HepG2 (cell line): ENCODE data around the gene CDK5R1. TPM values are rescaled to one million over a fixed set of nuclear protein-coding genes. Genes with fewer than 3 reads are reported as not detected.

Experiments used
- ATAC-seq: fragments of 200-7000 bp; cut with Tn5 transposase; 3 replicates; pipeline ENCODE4 v1.9.1; 2020; ENCODE audit warnings: mild to moderate bottlenecking, moderate library complexity
- BruUV-seq: library from RNA; stranded (reverse); fragments of 400-500 nt; replicated peaks from 2 replicates; lab custom pipeline; 2021; lab: Mats Ljungman, UMichigan
- CTCF ChIA-PET: fragments of 300-600 bp; formaldehyde crosslinking; extraction: SDS; loops from one replicate; lab custom pipeline; 2021; ENCODE audit warnings: low total read pairs, inconsistent platforms, low intra/inter-chr PET ratio; lab: Yijun Ruan, JAX
- POLR2A ChIA-PET: fragments of 350-600 bp; sonication (Branson Sonifier 250); formaldehyde crosslinking; loops from one replicate; lab custom pipeline; 2020; ENCODE audit warnings: antibody characterized with exemption, inconsistent platforms; lab: Yijun Ruan, JAX
- DNase-seq: peaks from one replicate; pipeline ENCODE4 v3.0.0-alpha.2; 2015; ENCODE audit warnings: low spot score
- FAIRE-seq: peaks from 3 replicates; lab custom pipeline; 2011; peaks lifted over from hg19 to GRCh38; lab: Jason Lieb, UNC
- H2AFZ ChIP-seq: one replicate; pipeline ENCODE4 v1.6.1; 2011; ENCODE audit warnings: low read length, inconsistent platforms
- H3K27ac ChIP-seq: fragments of 300-600 bp; 3 replicates; pipeline ENCODE4 v1.8.0; 2011; ENCODE audit warnings: mixed run types, mild to moderate bottlenecking, mixed read lengths, low read length, inconsistent platforms; ENCODE audit not compliant: insufficient read depth; ENCODE audit errors: extremely low read length
- H3K27me3 ChIP-seq, 2 experiments: fragments of 200-600 bp in 1 of 2; 2 replicates in 1 of 2; 3 replicates in 1 of 2; pipeline versions ENCODE4 v1.6.0 to v1.8.0; 2011; ENCODE audit warnings: low read length in 2 of 2, mild to moderate bottlenecking in 2 of 2, moderate library complexity in 2 of 2, inconsistent platforms in 1 of 2; ENCODE audit not compliant: insufficient read depth in 2 of 2, control insufficient read depth in 1 of 2
- H3K36me3 ChIP-seq, 2 experiments: fragments of 200-600 bp in 1 of 2; replicated peaks in 1 of 2; 2 replicates in 1 of 2; 3 replicates in 1 of 2; pipeline versions ENCODE4 v1.5.1 to v1.8.0; 2011; ENCODE audit warnings: low read length in 2 of 2, inconsistent platforms in 1 of 2; ENCODE audit not compliant: insufficient read depth in 2 of 2, control insufficient read depth in 1 of 2
- H3K4me1 ChIP-seq: 2 replicates; pipeline ENCODE4 v1.5.1; 2012; ENCODE audit warnings: low read length, inconsistent platforms; ENCODE audit not compliant: insufficient read depth
- H3K4me2 ChIP-seq: 2 replicates; pipeline ENCODE4 v1.6.0; 2011; ENCODE audit warnings: low read depth, low read length, inconsistent platforms
- H3K4me3 ChIP-seq, 3 experiments: fragments of 200-600 bp in 1 of 3; sonication (generic), shearing (Covaris generic) in 1 of 3; replicated peaks in 1 of 3; 2 replicates each; pipeline ENCODE4 v1.5.1; 2011 to 2016; ENCODE audit warnings: low read length in 3 of 3, inconsistent platforms in 2 of 3, low read depth in 2 of 3, mild to moderate bottlenecking in 2 of 3, control low read depth in 1 of 3, mixed read lengths in 1 of 3; ENCODE audit not compliant: insufficient read depth in 1 of 3
- H3K79me2 ChIP-seq: one replicate; pipeline ENCODE4 v1.6.1; 2011; ENCODE audit warnings: low read length, inconsistent platforms; ENCODE audit not compliant: insufficient read depth
- H3K9ac ChIP-seq: 2 replicates; pipeline ENCODE4 v1.6.0; 2011; ENCODE audit warnings: mild to moderate bottlenecking, low read depth, low read length, inconsistent platforms; ENCODE audit not compliant: insufficient read depth
- H3K9me3 ChIP-seq: 2 replicates; pipeline ENCODE4 v1.5.1; 2012; ENCODE audit warnings: mild to moderate bottlenecking, low read length
- H4K20me1 ChIP-seq: 2 replicates; pipeline ENCODE4 v1.6.0; 2011; ENCODE audit warnings: inconsistent platforms, mild to moderate bottlenecking, low read length, moderate library complexity; ENCODE audit not compliant: insufficient read depth
- AKAP8 ChIP-seq: sonication (generic); formaldehyde crosslinking; IDR thresholded peaks from 2 replicates; pipeline ENCODE4 v1.5.1; 2020; ENCODE audit warnings: mild to moderate bottlenecking, missing genetic modification reagents
- ETV5 ChIP-seq: IDR thresholded peaks from 2 replicates; pipeline ENCODE4 v1.6.1; 2018; ENCODE audit warnings: missing biosample characterization, missing genetic modification reagents, inconsistent platforms, borderline replicate concordance
- FOXO4 ChIP-seq: sonication (generic); formaldehyde crosslinking; conservative IDR thresholded peaks from 2 replicates; pipeline ENCODE4 v1.8.1; 2023; ENCODE audit warnings: missing genetic modification reagents
- FOXP4 ChIP-seq: sonication (generic); formaldehyde crosslinking; IDR thresholded peaks from 2 replicates; pipeline ENCODE4 v1.4.0; 2020; ENCODE audit warnings: missing genetic modification reagents
- GZF1 ChIP-seq: sonication (generic); formaldehyde crosslinking; IDR thresholded peaks from 2 replicates; pipeline ENCODE4 v1.5.1; 2020; ENCODE audit warnings: mild to moderate bottlenecking, missing genetic modification reagents
- NFKB2 ChIP-seq: sonication (generic); formaldehyde crosslinking; IDR thresholded peaks from 2 replicates; pipeline ENCODE4 v1.4.0; 2020; ENCODE audit warnings: missing genetic modification reagents, borderline replicate concordance
- NONO ChIP-seq, 2 experiments: fragments of 450-650 bp in 1 of 2; sonication (generic) in 1 of 2; formaldehyde crosslinking in 1 of 2; IDR thresholded peaks in 1 of 2; conservative IDR thresholded peaks in 1 of 2; 2 replicates each; pipeline versions ENCODE4 v1.6.1 to v1.8.0; 2017 to 2022; ENCODE audit warnings: mild to moderate bottlenecking in 1 of 2, missing genetic modification reagents in 1 of 2, moderate library complexity in 1 of 2
- RBAK ChIP-seq: sonication (generic); formaldehyde crosslinking; IDR thresholded peaks from 2 replicates; pipeline ENCODE4 v1.5.1; 2020; ENCODE audit warnings: mild to moderate bottlenecking, missing genetic modification reagents
- RBM22 ChIP-seq: fragments of 200-400 bp; formaldehyde crosslinking; optimal IDR thresholded peaks from 2 replicates; pipeline ENCODE3; 2017; ENCODE audit warnings: mild to moderate bottlenecking, low read length, moderate library complexity
- ZNF878 ChIP-seq: sonication (generic); formaldehyde crosslinking; IDR thresholded peaks from 2 replicates; pipeline ENCODE4 v1.8.1; 2023; ENCODE audit warnings: mild to moderate bottlenecking, missing genetic modification reagents, moderate library complexity
- WGBS: methylation state at CpG from one replicate; pipeline ENCODE4 v1.1.6; 2017; ENCODE audit warnings: low lambda C conversion rate; 5-methylcytosine and 5-hydroxymethylcytosine counted together
- in situ Hi-C: cut with HindIII; loops from 2 replicates; pipeline ENCODE4 v1.10.0; 2017; ENCODE audit warnings: low pct_unique_long_range_greater_than_20kb; ENCODE audit not compliant: extremely low pct_ligation_motif_present
- intact Hi-C: fragments of 100-400 bp; cut with micrococcal nuclease; formaldehyde crosslinking; loops from one replicate; pipeline ENCODE4 v1.10.0; 2022; ENCODE audit not compliant: unreplicated experiment
- polyA plus RNA-seq, 8 experiments: library from polyadenylated mRNA; depleted of rRNA in 3 of 8; stranded (reverse) in 7 of 8; unstranded in 1 of 8; fragments of >200 nt; fragmentation: Illumina TruSeq in 4 of 8; extraction: Trizol in 4 of 8; gene quantifications; 2 replicates each; pipeline versions ENCODE4 v1.2.1 to v1.2.3, GENCODE V29; 2011 to 2016; ENCODE audit warnings: low read depth in 4 of 8, missing spikeins in 1 of 8, mixed read lengths in 1 of 8; ENCODE audit not compliant: insufficient read depth in 1 of 8
- total RNA-seq, 5 experiments: library from RNA; depleted of rRNA; stranded (reverse); fragments of >200 nt; fragmentation: Illumina TruSeq; extraction: Trizol; gene quantifications; 2 replicates each; pipeline ENCODE4 v1.2.3, GENCODE V29; 2016; ENCODE audit warnings: low read depth in 1 of 5
- TF ChIP-seq, protein P1 (sequence below): sonication (generic); formaldehyde crosslinking; IDR thresholded peaks from 2 replicates; pipeline ENCODE4 v1.4.0; 2020; ENCODE audit warnings: missing genetic modification reagents, borderline replicate concordance

CDK5R1 gene
- total and polyA plus RNA-seq, 2 of the 13 experiments (the other 11 are each of a cell fraction or from before 2014, with no cell fraction given) = 1.1 to 3.9 TPM

- CTCF ChIA-PET = no interaction called here
- DNase-seq (no peak), ATAC-seq (no peak)
- no peak overlapping the region for H2AFZ ChIP-seq
- no peak overlapping the region for H3K27ac ChIP-seq
- H3K4me2 ChIP-seq = no peak overlapping the region
- WGBS = 92% methylated on average over 5 of the region's 5 CpGs
- H3K36me3 ChIP-seq = peaks cover 26 to 80% of the 10 kb centered on the region in 2 experiments
- POLR2A ChIA-PET = no interaction called here
- H3K9me3 ChIP-seq = no peaks in the 10 kb centered on the region
- H3K4me1 ChIP-seq = peaks cover 8% of the 10 kb centered on the region; the same call in 1 of the 2 replicates
- H3K9ac ChIP-seq = no peak overlapping the region
- in situ Hi-C loops = no loop called here
- BruUV-seq = no TSS peak
- no peaks in the 10 kb centered on the region for H3K79me2 ChIP-seq
- no peaks in the 10 kb centered on the region for H4K20me1 ChIP-seq
- H3K27me3 ChIP-seq = no peaks in the 10 kb centered on the region
- TF ChIP-seq ETV5 (CRISPR knock-in tag) = no peak
- TF ChIP-seq ZNF878 (CRISPR knock-in tag) = no peak
- TF ChIP-seq RBM22 = peak; percentile 55
- TF ChIP-seq, all 625 proteins: peak for 1
- intact Hi-C loops = no loop called here
- no peak for FAIRE-seq
- no peak overlapping the region for H3K4me3 ChIP-seq
Measured at GRCh38 chr17:32479074-32479617, 7.6 kb upstream of the CDK5R1 start.

- WGBS = 96% methylated on average over 8 of the region's 8 CpGs
- Histone ChIP-seq H3K4me3 (no peak overlapping the region), H3K4me1 (peaks cover 17% of the 10 kb centered on the region), H4K20me1 (no peaks in the 10 kb centered on the region), H3K27me3 (no peaks in the 10 kb centered on the region), H2AFZ (no peak overlapping the region), H3K79me2 (no peaks in the 10 kb centered on the region), H3K36me3 (peaks cover 17 to 60% of the 10 kb centered on the region in 2 experiments), H3K4me2 (no peak overlapping the region), H3K9me3 (no peaks in the 10 kb centered on the region), H3K27ac (no peak overlapping the region), H3K9ac (no peak overlapping the region)
- no peak for FAIRE-seq
- intact Hi-C loops (loop anchor here (5.0 kb wide), 1 partner anchor 276 kb away; no protein-coding TSS in a partner anchor), in situ Hi-C loops (loop anchor here (10.0 kb wide), 1 partner anchor 274 kb away; no protein-coding TSS in a partner anchor)
- BruUV-seq = no TSS peak
- no peak for ATAC-seq
- DNase-seq = no peak
- ChIA-PET POLR2A (no interaction called here), CTCF (no interaction called here)
- TF ChIP-seq RBAK (CRISPR knock-in tag) = no peak
- TF ChIP-seq, protein P1, sequence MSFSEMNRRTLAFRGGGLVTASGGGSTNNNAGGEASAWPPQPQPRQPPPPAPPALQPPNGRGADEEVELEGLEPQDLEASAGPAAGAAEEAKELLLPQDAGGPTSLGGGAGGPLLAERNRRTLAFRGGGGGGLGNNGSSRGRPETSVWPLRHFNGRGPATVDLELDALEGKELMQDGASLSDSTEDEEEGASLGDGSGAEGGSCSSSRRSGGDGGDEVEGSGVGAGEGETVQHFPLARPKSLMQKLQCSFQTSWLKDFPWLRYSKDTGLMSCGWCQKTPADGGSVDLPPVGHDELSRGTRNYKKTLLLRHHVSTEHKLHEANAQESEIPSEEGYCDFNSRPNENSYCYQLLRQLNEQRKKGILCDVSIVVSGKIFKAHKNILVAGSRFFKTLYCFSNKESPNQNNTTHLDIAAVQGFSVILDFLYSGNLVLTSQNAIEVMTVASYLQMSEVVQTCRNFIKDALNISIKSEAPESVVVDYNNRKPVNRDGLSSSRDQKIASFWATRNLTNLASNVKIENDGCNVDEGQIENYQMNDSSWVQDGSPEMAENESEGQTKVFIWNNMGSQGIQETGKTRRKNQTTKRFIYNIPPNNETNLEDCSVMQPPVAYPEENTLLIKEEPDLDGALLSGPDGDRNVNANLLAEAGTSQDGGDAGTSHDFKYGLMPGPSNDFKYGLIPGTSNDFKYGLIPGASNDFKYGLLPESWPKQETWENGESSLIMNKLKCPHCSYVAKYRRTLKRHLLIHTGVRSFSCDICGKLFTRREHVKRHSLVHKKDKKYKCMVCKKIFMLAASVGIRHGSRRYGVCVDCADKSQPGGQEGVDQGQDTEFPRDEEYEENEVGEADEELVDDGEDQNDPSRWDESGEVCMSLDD (CRISPR knock-in tag) = no peak
- no peak for TF ChIP-seq GZF1 (CRISPR knock-in tag)
- no peak for TF ChIP-seq NONO (IDR thresholded peaks at IDR 0.05)
- no peak for TF ChIP-seq NONO (CRISPR knock-in tag; conservative IDR thresholded peaks at IDR 0.05)
- no peak for TF ChIP-seq FOXP4 (CRISPR knock-in tag)
- TF ChIP-seq AKAP8 (CRISPR knock-in tag) = no peak
- no peak for TF ChIP-seq FOXO4 (CRISPR knock-in tag)
- TF ChIP-seq NFKB2 (CRISPR knock-in tag) = no peak
Measured at GRCh38 chr17:32481193-32481592, 5.6 kb upstream of the CDK5R1 start.
